RKO (cell line): ENCODE measurements around the gene EOGT.

Experiments
- DNase-seq: peaks from one replicate; pipeline ENCODE4 v3.0.0-alpha.2; 2016; ENCODE audit warnings: low spot score

EOGT gene

DNA sequence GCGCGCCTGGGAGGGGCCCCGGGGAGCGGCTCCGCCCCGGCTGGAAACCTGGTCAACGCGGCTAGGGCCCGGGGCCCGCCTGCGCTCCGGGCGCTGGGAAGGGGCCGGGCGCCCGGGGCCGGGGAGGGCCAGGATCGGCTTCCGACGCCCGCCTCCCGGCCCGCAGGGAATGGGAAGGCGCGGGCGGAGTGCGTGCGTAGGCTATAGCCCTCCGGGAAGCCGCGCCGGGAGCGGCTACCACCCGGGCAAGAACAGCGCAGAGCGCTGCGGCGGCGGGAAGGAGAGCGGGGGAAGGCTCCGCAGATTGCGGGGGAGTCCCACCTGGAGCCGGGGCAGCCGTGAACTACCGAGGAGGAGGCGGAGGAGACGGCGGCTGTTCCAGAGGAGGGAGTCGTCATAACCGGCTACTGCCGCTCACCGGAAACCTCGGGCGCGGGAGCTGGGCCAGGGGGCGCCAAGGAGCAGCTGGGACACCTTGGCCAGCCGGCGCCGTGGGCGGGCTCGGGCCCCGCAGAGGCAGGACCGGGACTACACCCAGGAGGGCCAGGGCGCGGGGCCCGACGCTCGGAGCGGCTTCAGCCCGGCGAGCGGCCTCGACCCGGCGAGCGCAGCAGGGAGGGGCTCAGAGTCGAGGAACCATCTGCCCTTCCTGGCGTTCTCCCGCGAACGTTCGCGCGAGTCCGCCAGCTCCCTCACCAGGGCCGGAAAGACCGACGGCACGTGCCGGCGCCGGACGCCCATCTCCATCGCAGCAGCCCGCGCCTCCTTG, at the start of gene EOGT:
Gene EOGT (minus strand): TSS at position 432 of the 769 bp plus-strand sequence. CDS start 3,838 bp downstream, outside the sequence.
- peak; percentile 87 for DNase-seq

DNA sequence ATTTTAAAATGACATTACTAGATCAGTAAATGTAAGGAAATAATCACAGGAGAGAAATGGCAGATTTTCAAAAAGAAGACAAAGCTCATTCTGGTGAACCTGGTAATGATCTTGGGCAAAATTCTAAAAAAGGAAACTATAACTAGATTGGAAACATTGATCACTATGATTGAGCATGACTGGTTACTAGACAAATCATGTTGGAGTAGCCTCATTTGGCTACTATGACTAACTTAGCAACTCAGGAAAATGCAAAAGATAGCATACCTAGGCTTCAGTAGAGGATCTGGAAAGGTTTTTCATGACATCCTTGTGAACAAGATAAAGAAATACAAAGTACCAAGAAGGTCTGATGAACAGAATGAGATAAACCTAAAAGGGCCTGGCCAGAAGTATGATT, 46.2 kb upstream of the EOGT start:
- DNase-seq, result no peak

DNA sequence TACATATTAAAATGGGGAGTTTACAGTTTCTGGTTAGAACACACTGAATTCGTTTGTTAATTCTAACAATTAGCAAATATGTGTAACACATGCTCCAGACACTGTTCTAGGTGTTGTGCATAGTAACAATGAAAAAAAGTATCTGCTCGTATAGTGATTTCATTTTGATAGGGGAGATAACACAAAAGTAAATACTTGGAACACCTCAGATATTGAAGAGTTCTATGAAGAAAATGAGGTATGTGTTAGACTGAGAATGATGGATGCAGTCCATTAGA, 45.4 kb upstream of the EOGT start:
- DNase-seq, result no peak

DNA sequence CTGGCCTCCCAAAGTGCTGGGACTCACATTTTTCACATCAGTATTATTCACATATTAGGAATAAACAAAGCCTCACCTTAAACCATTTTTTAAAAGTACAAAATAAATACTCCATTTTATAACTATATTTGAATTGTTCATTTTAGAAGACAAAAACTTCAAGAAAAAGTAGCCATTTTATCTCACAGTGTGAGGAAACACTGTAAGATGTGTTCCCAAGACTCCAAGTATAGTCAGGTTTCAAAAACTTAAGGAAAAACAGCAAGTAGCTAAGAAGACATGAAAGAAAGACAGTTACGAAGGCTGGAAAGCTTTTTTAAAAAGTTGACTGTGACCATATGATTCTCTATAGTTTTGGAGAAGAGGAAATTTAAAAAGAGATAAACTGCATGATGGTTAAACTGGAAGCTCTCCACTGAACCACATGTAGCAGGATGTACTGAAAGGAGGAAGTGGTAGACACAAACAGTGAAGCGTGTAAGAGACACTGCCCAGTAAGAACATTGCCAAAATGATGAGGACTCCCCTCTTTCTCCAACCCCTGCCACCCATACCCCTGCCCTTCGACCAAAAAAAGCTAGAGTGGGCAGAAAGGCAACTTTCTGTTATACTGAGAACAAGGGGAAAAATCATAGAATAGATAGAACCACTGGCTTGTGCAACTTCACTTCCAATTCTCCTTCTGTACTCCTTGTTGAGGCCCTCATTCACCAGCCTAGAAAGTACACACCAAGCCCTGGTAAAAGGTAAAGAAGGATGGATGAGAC, 44.9 kb upstream of the EOGT start:
- DNase-seq, result no peak

DNA sequence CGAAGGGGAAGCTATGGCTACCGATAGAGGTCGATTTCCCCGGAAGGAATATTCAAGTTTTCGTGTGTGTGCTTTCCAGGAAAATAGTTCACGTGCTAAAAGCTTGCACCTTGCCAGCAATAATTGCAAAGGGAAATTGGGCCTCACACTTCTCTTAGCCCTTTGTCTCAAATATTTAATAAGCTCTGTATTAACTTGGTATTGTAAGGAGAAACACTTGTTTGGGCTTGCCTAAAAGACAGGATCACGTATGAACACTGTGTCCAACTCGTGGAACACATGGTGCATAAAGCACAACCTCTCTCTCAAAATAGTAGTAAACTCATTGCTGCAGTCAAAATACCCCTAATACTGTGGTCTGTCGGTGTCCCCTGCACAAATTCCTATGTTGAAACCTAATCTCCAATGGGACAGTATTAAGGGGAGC, 39.0 kb upstream of the EOGT start:
- DNase-seq, result no peak

DNA sequence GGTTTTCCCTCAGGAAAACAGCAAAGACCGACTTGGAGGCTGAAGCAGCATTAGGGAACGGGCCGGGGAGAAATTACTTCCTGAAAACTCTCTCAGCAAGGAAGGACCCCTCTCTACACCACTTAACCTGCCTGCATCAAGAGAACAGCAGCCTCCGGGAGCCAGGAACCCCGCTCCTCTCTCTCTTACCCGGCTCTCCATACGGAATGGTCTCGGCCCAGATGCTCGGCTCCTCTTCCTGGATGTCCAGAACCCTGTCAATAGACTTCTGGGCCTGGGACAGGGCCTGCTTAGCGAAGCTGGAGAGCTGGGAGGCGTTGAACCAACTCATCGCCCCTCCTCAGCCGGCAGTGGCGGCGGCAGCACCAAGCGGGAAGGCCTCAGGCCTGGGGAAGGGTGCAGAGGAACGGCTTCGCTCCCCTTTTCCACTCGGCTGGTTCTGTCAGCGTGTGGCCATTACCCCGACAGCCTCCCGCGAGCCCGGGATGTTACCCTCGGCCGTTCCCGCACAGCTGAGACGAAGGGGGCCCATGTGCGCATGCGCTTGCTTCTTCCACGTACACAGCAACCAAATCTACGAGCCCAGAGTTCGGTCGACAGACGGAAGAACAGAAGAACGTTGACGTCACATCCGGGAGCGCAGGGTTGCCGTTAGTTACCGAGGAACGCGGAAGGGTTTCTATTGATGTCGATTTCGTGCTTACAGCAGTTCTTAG, 38.4 kb upstream of the EOGT start, which contains the start of gene TMF1:
Gene TMF1 (minus strand): TSS at position 578 of the 716 bp plus-strand sequence. CDS start 247 bp downstream, at position 331.
- peak; percentile 99 for DNase-seq

DNA sequence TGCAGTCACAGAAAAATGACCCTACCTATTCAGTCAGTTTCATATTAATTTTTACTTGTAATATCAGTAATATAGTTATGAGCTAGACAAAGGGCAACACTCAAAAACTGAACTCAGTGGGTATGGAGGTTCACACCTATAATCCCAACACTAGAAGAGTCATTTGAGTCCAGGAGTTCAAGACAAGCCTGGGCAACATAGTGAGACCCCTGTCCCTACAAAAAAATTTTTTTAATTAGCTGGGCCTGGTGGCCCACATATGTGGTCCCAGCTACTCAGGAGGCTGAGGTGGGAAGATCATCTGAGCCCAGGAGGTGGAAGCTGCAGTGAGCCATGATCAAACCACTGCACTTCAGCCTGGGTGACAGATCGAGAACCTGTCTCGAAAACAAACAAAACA, 35.5 kb upstream of the EOGT start:
- no peak for DNase-seq

DNA sequence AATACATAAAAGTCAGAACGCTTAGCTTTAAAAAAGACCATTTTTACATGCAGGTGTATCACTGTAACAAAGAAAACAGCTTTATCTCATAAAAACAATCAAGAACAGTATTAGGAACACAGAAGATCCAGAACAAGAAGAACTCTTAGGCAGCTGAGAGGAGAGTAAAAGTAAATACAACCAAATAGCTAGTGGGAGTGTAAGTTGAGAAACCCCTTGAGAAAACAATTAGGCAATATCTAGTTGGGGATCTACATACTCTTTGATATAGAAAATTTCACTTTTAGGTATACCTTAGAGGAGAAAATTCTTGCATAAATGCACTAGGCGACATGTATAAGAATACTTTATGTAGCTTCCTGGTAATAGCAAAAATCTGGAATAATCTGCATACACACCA, 31.1 kb upstream of the EOGT start:
- DNase-seq, result no peak

DNA sequence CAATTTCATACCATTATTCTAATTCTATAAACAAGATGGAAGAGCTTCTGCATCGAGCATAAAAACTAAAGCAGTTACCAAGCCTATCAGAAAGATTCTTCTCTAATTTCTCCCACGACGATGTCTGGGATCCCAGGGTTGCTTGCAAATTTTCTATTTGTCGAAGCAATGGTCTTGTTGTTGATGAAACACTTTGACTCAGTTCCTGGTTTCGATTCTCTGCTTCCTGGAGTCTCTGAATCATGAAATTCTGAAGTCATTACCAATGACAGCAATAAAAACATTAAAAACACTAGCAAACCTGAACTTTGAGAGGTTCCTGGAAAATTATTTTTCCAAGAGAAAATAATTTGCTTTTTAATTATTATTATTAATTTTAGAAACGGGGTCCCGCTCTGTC, 20.0 kb upstream of the EOGT start:
- peak; percentile 63 for DNase-seq

DNA sequence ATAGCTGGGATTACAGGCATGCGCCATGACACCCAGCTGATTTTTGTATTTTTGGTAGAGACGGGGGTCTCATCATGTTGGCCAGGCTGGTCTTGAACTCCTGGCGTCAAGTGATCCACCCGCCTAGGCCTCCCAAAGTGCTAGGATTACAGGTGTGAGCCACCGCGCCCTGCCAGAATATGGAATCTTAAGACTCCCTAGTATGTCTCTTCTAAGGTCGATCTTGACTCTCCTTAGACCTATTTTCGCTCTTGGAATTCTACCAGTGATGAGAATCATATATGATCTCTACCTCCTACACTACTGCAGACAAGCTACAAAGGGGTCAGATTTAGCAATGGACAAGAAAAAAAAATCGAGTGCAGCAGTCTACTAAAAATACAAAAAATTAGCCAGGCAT, 19.3 kb upstream of the EOGT start:
- DNase-seq, result no peak

DNA sequence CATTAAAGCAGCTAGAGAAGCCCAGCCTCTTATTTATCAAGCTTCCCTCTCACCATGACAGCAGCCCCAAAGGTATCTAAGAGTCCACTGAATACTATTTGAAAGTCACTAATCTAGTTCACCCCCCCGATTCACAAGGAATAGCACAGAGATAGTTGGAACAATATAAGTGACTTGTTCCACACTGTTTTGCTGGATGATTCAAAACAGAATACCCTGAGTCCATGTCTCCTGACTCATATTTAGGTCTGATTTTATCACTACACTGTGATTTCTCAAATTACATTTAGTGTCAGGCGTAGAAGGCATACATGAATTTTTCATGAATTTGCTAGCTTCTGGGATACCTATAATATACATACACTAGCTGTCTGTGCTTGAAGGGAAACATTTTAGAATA, 18.7 kb upstream of the EOGT start:
- DNase-seq, result no peak

DNA sequence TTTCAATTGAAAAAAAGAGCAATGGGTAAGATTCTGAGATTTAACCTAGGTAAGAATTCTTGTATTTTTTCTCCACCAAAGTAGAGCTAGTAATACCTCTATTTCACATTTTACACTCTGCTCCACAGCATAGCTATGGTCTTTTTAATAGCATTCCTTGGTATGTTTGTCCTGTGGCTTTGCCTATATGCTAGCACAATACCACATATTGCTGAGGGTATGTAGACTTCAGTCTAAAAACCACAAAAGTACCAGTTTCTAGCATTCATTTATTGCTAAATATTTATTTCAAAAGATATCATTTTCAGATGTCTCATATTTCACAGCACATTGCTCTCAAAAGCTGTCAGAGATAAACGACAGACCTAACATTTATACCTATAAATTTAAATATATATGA, 18.2 kb upstream of the EOGT start:
- DNase-seq, result no peak

DNA sequence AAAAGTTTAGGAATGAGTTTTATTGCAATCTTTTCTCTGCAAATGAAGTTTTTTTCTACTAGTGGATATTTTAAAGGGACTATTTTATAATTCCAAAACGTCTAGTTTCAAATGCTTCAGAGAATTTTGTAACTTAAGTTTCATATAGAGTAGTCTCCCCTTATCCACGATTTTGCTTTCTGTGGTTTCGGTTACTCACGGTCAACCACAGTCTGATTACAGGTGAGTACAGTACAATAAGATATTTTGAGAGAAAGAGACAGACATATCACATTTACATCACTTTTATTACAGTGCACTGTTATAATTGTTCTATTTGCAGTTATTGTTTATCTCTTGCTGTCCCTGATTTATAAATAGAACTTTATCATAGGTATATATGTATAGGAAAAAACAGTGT, 7.4 kb upstream of the EOGT start:
- no peak for DNase-seq

DNA sequence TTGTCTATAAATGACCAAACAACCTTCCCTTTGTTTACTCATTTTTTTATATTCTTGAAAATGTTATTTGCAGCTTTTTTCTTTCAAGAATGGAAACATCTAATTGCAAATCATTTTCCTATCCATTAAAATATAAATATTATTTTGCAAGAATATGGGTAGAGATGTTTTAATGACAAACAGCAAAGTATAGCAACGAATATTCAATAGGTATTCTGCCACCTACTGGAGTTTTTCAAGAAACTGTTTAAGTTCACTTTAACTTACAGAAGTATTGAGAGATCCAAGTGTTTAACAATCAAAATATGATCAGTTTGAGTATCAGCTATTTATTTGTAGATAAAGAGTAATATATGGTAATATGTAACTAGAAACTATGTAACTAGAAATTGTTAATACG, 6.9 kb upstream of the EOGT start:
- DNase-seq, result peak; percentile 48

DNA sequence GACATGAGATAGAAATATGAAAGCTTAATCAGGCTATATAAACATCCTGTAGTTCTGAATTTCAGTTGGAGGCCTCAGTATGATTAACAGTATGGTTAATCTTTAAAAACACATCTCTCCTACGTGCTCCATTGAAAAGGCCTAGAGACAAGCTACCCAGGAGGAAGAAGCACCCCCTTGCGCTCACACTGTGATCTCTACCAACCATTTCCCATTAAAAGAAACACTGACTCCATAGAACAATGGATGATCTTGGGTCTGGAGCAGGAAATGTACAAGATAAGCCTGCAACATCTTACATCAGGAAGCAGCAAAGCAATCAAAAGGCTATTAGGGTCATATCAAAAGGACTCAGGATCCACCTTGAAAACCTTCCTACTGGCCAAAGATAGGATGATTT, 3.4 kb upstream of the EOGT start:
- no peak for DNase-seq

DNA sequence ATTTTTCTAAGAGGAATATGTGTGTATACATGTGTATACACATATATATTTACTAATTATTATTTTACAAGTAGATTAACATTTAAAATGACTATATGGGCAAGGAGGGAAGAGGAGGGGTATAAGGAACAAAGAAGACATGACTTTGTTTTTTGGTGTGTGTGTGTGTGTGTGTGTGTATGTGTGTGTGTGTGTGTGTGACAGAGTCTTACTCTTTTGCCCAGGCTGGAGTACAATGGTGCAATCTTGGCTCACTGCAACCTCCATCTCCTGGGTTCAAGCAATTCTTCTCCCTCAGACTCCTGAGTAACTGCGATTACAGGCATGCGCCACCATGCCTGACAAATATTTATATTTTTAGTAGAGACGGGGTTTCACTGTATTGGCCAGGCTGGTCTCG, 2.6 kb upstream of the EOGT start:
- DNase-seq, result no peak

DNA sequence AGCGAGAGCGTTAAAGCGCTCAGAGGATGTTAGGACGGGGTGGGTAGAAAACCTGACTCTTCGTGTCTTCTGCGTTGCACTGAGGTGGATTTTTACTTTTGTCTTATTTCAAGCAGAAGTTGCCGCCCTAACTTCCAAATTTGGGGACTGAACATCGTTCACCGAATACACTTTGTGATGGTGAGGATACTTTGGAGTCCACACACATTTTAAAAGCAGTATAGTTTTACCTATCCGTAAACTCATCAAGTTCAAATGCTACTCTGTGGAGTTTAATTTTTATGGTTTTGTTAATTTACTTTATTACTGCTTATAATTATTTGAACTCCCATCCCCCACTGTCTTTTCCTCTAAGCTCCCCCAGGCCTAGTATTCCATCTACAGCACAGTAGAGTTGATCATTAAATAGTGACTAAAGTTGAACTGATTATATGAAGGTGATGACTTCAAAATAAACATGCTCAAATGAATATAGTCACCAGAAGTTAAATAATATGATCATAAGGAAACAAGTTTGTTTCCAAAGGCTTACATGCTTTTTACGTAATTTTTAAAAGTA, 617 bp upstream of the EOGT start:
- DNase-seq, result peak; percentile 51

DNA sequence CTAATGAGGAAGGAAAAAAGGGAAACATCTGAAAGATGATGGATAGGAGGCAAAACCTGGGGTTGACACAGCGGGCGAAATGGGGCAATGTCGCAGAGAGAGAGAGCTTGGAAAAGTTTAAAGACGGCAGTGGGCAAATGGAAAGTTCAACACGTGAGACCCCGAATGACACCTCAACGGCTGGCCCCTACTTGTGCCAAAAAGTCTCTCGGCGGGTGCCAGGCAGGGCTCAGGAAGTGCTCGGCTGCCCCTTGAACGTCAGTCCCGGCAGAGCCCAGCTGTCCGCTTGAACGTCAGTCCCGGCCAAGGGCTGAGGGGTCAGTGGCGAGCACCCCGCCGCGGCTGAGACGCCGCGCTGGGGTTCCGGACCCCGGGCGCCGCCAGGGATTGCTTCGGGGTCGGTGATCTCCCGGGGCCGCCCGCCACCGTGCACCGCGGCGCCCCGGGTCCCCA, 658 bp downstream of the EOGT start:
- DNase-seq, result peak; percentile 73

DNA sequence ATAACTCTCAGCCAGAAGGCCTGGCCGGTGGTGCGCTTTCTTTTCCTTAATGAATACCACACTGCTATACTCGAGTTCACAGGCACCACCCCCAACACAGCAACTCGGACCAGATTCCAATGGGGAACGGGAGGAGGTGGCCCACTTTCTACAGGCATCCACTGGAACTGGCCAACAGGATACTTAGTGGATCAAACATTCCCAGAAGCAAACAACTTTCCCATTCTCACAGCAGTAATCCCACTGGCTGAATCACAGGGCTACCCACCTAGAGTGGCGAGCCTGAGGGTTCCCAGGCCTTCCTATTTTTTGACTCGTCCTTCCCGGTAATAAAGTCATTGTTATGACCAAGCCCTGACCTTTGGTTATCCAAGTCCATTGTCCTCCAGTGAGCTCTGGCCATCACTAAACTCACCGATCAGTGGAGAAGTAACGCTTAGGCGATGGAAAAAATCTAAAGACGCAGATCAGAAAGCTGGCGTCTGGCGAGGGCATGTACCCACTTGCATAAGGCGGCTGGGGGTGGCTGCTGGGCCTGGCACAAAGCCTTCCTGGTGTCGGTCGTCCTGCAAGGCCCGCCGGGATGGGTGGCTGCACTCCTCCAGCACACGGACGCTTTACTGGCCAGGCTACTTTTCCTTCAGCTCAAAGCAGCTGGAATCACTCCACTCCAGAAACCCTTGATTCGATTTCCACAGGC, 1.2 kb downstream of the EOGT start:
- peak; percentile 46 for DNase-seq

DNA sequence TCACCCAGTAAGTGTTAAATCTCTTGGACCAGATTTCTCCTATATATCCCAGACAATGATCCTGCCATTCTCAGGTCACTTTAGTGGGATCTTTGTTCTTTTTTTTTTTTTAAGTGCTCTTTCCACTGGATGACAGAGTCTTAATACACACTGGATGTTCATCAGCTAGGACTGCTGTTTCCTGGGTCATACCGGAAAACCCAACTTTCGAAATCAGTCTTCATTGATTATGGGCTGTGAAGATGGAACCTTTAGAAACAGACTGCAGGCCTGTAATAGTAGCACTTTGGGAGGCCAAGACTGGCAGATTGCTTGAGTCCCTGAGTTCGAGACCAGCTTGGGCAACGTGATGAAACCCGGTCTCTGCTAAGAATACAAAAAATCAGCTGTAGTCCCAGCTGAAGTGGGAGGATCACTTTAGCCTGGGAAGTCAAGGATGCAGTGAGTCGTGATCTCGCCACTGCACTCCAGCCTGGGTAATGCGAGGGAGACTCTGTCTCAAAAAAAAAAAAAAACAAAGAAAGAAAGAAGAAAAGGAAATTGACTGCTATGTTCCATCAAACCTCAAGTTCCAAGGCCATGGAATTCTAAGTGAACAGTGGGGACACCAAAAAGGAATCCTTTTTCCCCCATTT, 2.3 kb downstream of the EOGT start:
- DNase-seq, result no peak
